Activated naive CD4-positive, alpha-beta T cell (primary cell): Measurements from ENCODE around the gene SPTLC2.

Source experiments
- DNase-seq, 4 experiments: peaks; one replicate each; lab custom pipeline; 2025; lab: John Stamatoyannopoulos, UW

Gene SPTLC2

DNA sequence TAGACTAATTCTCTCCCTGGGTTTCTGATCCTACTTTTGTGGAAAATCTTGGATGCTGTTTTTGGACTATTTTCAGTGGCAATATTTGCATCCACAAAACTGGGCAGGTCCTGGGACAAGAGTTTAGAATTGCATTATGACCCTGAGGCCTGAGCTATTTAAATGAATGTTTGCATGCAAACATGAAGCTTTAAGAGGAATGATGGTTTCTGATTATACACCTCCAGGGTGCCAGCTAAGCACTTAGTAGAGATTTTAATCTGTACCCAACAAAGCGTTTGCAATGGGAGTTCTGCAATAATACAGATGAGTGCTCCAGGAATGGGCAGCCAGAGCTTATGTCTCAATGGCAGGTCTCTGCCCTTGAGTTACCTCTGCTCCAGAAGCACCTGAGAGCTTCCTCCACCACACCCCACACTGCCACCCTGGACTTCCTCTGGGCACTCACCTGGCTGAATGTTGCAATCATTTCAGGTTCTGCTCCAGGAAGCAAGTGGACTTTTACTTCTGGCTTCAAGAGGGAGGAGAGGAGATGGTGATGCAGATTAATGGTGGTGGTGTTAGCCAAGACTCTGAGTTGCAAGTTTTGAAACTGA lies 6.0 kb upstream of the SPTLC2 start:
- no peak for DNase-seq

DNA sequence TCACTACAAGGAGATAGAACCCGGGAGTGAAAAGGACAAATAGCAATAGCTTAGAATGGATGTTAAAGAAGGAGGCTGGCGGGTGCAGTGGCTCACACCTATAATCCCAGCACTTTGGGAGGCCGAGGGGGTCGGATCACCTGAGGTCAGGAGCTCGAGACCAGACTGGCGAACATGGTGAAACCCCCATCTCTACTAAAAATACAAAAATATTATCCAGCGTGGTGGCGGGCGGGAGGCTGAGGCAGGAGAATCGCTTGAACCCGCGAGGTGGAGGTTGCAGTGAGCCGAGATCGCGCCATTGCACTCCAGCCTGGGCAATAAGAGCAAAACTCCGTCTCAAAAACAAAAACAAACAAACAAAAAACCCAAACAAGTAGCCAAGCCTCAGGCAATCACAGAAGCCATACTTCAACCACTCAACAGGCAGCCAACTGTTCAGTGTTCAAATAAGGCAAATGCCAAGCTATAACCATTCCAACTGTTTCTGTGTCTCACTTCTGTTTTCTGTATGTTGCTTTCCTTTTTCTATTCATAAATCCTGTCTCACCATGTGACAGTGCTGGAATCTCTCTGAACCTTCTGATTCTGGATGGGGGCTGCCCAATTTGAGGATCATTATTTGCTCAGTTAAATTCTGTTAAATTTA lies 3.9 kb upstream of the SPTLC2 start:
- no peak for DNase-seq

DNA sequence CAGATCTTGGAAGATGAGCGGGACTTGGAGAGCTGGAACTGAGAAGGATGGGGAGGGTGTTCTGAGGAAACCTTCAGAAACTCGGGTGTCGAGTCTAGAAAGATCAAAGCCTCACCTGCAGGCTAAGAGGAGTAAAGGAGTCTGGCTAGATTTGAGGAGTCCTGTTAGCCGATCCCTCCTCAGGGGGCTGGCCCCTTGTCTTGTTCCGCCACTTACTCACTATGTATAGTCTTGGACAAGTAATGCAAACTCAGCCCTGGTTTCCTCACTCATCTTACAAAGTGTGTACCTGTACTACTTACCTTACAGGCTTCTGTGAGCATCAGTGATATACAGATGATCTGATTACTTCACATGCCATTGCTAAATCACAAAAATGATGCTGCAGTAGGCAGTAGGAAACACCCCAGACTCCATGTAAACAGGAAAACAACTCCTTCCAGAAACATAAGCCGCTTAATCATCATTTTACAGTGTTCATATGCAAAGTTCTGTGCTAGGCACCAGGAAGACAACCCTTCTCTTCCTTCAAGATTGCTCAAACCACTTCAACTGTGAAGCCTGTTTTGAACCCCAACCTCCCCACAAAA lies 2.0 kb upstream of the SPTLC2 start:
- DNase-seq = no peak

DNA sequence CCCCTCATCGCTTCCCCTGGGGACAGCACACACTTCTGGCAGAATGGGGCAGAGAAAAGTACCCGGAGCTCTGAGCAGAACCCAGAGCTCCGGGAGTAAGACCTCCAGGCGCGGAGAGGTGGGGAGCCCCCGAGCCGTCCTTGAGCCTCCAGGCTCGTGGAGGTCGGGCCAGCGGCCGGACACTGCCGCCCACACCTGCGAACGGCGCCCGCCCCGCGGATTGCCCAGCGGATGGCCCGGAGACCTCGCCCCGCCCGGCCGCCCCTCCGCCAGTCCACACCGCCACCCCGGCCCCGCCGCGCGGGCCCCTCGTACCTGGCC lies 344 bp downstream of the SPTLC2 start:
- DNase-seq = no peak

DNA sequence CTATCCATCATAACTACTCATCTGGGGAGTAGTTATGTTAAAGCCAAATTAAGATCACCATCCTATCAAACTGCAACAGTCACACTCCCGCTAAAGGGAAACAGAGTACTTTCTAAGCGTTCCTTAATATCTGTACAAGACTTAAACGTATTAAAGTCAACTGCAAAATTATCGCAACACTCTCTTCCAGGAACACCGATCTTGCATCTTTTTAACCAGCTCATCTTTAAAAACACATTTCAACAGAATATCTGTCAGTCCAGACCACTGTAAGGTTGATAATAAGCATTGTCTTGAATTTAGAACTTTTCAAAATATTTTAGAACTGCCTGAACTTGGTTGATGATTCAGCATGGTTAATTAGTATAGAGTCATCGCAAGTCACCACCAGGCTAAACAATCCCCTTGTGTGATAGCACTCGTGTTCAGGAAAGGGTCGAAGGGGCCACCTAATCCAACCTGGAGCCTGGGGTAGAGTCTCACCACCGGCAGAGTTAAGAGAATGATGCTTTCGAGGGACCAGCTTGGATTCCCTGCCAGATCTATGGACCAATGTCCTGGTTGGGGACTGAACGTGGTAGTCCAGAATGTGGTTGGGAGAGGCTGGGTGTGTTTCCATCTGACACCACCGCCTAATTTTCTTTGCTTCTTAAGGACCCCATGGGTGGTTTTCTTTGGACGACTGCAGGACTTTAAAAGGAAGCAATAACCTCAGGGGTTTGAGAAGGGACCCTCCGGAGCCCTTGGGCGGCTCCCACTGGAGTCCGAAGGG lies 890 bp downstream of the SPTLC2 start:
- DNase-seq = no peak

DNA sequence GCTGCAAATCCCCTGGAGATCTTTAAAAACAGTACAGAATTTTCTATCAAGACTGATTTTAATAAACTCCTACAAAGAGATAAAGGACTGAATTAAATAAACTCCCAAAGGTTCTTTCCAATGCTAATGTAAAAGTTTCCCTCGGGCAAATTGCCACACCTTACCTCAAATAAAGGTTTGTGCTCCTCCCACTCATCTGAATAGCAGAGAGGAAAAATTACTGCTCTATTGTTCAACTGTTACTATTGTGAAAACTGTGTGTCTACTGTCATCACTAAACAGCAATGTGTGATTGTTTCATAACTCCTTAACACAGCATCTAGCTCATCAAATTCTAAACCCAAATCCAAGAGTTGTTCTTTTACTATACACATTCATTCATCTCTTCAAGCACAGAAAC lies 3.2 kb downstream of the SPTLC2 start:
- no peak for DNase-seq

DNA sequence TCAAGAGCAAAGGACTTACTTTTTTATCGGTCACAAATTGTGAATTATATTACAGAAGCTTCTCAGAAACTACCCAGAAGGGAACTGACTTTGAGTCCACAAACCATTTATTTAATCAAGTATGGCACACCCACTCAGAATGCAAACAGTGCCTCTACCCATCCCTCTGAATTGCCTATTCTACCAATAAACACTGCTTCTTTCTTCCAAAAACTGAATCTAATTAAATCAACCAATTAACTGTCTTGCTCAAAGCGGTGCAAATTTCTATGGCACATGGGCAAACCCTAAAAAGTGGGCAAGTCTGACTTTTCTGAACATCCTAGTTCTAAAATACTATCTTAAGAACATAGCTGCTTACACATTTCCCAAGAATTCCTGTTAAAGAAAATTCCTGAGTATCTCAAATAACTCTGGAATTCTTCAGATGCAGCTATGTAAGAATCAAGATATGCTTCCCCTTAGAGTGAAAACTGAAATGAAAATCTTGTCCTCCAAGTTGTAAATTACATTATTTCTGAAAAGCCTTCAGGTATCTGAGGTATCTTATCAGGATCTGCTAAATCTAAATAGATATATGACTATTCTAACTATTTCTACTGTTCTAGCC lies 4.3 kb downstream of the SPTLC2 start:
- DNase-seq = no peak

DNA sequence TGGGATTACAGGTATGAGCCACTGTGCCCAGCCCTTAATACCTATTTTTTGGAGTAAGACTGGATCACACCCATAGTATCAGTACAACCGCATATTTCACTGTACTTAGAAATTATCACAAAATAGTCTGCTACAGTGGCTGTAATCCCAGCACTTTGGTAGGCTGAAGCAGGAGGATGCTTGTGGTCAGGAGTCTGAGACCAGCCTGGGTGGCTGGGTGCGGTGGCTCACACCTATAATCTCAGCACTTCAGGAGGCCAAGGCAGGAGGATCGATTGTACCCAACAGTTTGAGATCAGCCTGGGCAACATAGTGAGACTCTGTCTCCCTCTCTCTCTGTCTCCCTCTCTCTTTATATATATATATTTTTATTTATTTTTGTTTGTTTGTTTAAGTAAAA lies 5.9 kb downstream of the SPTLC2 start:
- no peak for DNase-seq

DNA sequence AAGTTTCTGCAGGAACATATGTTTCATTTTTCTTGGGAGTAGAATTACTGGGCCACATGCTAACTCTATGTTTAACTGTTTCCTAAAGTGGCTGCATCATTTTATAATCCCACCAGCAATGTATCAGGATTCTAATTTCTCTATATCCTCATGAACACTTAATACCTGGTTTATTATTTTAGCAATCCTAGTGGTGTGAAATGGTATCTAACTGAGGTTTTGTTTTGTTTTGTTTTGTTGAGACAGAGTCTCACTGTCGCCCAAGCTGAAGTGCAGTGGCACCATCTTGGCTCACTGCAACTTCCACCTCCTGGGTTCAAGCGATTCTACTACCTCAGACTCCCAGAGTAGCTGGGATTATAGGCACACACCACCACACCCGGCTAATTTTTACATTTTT lies 6.5 kb downstream of the SPTLC2 start:
- DNase-seq = no peak

DNA sequence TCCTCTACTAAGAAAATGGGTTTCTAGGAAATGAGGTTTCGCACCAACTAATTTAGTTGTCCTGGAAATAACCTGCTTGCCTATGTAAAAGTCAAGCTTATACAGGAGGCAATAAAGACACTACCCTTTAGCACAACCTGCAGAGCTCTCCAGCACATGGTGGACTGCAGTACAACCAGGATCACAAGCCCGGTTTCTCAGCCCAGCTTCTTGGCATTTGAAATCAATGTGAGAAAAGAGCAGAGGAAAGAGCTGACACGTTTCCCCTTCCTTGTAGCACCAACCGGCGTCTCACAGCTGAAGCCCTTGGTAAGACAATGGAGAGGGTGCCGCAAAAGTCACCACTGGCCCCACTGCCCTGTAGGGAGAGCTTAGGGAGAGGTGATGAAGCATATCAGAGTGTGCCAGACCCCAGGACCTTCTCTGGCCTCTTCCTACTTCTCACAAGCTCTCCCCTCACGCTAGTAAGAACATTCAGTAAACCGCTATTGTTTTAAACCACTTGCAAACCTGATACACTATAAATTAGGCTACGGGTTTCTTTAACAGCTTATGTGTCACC lies 8.6 kb downstream of the SPTLC2 start:
- DNase-seq = no peak

DNA sequence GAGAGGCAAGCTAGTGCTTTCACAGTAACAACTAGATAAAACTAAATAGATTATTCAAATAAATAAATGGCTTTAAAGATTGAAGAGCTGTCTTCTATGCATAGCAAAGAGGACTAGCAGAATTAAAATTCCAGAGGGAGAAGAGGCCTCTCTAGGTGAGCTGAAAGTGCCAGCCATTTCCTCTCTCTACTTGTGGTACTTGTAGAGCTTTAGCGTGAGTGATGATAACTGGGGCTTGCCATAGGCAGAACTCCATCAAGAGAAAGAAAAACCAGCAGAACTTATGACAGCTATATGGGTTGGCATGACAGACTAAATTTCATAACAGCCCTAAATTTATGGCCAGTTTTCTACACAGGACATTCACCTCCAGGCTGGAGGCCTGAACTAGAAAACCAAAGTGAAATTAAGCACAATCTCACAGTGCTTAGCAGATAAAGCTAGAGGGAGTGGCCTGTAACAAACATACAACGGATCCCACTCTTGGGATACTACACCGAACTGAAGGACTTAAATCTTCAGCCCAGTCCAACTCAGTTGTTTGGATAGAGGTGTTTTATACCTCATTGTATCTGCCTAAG lies 11.0 kb downstream of the SPTLC2 start:
- no peak for DNase-seq

DNA sequence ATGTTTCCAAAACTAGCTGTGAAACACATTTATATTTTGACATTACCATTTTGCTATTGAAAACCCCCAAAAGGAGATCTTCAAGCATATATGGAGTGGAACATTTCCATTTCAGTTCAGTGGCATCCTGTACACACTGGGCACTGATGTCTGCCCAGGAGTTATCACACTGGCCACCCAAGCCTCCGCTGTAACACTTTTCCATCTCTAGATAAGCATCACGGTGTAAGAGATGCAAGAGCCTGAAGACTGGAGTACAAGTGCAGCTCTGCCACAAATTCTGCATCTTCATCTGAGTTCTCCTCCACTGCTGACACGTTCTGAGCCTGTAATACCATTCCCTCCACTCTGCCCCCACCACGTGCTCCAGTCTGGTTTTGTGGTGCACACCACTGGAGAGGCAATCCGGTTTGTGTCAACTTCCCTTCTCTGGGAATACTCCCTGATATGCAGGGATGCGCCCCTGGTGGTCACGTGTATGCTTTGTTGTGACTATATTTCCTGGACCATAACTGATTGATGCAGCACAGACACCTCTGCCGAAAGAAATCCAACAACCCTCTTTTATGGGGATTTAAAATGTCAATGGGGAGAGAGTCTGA lies 12.7 kb downstream of the SPTLC2 start:
- no peak for DNase-seq

DNA sequence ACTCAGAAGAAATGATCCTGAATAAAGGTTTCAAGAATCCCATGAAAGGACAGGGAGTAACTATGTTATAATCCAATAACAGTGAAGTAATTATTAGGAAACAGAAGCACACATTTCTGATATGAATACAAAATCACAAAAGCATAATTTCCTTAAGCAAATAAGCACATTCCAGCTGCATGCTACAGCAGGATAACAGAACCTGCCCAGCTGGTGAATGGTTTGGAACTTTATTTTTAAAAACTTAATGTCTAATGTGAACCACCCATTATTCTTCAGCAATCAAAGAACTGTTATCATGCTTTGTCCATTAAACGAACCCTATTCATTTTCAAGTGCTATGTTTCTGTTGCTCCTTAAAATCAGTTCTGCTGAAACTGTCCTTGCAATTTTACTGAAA lies 13.4 kb downstream of the SPTLC2 start:
- DNase-seq = no peak

DNA sequence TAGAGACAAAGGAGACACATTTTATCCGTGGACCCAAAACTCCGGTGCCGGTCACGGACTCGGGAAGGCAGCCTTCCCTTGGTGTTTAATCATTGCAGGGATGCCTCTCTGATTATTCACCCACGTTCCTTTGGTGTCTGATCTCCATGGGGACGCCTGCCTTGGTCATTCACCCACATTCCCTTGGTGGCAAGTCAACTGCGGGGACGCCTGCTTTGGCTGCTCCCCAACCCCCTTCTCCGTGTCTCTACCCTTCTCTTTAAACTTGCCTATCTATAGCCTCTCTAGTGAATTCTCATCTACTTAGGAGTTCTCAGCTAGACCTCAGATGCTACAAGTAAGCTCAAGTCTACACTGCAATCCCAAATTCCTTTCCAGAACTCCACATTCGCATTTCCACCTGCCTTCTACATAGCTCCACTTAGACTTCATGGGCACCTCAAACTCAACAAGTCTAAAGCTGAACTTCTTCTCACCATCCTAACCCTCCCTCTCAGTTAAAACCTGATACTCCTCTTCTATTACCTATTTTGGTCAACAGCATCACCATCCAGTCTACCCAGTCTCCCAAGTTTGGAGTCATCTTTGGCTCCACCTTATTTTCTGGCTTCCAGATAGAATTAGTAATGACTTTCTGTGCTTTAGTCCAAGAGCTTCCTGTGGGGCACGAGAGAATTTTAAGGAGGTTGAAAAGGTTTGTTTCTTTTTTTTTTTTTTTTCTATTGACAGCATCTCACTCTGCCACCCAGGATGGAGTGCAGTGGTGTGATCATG lies 14.4 kb downstream of the SPTLC2 start:
- no peak for DNase-seq

DNA sequence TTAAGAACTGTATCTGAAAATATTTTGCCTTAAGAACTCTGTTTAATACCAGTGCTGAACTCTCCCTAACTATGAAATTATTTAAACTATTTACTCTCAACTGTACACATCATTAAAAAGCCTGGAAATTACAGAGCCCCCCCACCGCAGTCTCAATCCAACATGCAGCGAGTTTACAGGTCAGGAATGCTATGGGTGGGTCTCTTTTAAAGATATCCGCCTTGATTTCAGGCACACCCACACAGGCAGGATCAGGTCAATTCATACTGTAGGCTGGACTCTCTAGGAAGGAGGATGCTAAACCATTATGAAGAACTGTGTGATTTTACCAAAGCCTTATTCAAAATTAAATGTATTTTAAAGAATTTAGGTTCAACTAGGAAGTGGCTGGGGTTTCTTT lies 16.5 kb downstream of the SPTLC2 start:
- DNase-seq = no peak

DNA sequence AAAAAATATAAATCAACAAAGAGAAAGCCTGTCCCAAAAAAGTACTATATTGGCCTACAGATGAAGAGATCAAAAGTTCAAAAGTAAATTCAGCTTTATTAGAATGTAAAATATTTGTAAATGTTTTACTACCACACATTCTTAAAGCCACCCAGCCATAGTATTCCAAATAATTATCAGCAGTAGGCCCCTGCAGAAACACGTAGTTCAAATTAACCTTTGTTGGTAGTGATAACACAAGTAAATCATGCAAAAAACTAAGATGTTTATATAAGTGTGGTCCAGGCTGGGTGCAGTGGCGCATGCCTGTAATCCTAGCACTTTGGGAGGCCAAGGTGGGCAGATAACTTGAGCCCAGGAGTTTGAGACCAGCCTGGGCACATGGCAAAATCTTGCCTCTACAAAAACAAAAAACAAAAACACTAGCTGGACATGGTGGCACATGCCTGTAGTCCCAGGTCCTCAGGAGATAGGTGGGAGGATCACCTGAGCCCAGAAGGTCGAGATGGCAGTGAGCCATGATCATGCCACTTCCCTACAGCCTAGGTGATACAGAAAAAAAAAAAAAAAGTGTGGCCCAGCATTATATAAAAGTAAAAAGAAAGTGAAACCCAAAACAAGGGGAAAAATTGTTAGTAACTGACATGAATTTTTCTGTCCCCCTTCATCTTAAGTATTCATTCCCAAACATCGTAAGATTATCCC lies 17.9 kb downstream of the SPTLC2 start:
- no peak for DNase-seq

DNA sequence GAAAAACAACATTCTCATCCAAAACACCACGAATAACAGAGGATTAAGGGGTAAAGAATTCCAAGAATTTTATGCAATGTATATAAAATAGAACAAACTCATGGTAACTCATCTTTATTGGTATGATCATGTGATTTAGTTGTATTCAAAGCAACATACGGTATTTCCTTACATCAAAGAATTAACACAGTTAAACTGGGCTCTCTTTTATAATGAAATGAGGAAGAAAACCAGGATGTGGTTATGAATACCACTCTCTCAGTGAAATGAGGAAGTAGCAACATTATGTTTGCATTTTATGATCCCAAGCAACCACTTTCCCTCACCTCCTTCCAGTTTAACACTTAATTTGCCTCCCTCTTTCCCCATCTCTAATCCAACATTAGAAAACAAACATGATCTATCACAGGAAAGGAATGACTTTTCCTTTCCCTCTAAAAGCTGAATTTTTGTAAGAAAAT lies 22.9 kb downstream of the SPTLC2 start:
- no peak for DNase-seq

DNA sequence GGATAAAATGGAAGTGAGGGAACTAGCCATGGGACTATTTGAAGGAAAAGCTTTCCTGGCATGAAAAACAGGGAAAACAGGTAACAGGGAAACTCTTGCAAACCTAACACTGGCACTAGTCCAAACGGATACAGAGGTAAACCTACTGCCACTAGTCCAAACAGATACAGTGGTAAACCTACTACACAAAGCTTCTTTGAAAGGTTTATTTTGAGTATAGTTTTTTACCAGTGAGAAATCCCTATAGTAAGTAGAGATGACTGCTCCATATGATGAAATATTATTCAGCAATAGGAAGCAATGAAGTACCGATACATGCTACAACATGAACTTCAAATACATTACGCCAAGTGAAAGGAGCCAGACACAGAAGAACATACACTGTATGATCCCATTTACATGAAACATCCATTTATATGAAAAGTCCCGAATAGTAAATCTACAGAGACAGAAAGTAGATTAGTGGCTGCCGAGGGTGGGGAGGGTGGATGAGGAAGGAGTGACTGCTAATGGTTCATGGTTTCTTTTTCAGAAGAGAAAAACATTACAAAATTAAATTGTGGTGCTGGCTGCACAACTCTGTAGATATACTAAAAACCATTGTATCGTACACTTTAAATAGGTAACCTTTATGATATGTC lies 25.5 kb downstream of the SPTLC2 start:
- no peak for DNase-seq

DNA sequence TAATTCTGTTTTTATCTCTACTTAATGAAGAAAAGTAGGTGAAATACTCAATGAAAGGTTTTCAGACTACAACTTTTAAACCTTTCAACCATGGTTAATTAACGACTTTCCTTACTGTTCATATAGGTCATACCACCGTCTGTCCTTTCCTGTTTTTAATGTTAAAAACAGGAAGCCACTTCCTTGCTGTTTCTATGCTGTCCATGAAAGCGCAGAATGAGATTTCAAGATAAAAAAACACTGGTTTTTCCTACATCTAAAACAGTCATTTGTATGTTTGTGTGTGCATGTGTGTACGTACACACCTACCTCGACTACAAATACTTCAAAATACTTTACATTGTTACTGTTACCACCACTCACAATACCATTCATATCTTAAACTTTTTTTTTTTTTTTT lies 27.3 kb downstream of the SPTLC2 start:
- DNase-seq = no peak
